ENCODE results near the gene ZNF32. TPM values are rescaled to one million over a fixed set of nuclear protein-coding genes. Genes with fewer than 3 reads are reported as not detected.

ZNF32 gene
- total and polyA plus RNA-seq, 2 donors (not counting 1 experiment from before 2014, with no cell fraction given), result 29.0 to 29.6 TPM

GRCh38 chr10:43628956-43629355 lies 19.7 kb downstream of the ZNF32 start:
- Histone ChIP-seq H3K36me3 (replicated peaks in 1 of 2; ENCODE audit: control extremely low read depth in 1 of 2, control insufficient read depth in 1 of 2, extremely low read depth in 1 of 2, insufficient read depth in 2 of 2, low read length in 1 of 2) (no peaks in the 10 kb centered on the region), H3K4me2 (replicated peaks; ENCODE audit: low read depth, low read length, poor library complexity, severe bottlenecking) (no peak overlapping the region), H3K4me3 (ENCODE audit: control extremely low read depth in 1 of 5, extremely low read depth in 1 of 5, insufficient read depth in 1 of 5, low read depth in 2 of 5, low read length in 4 of 5) (no peak overlapping the region), H3K9me3 (ENCODE audit: control extremely low read depth in 1 of 3, control insufficient read depth in 2 of 3, insufficient read depth in 1 of 3, low read length in 2 of 3) (no peaks in the 10 kb centered on the region), H3K79me2 (ENCODE audit: control insufficient read depth, insufficient read depth, low read length) (no peaks in the 10 kb centered on the region), H2AFZ (ENCODE audit: insufficient read depth, low read depth, low read length, poor library complexity, severe bottlenecking) (no peak overlapping the region), H3K4me1 (ENCODE audit: control insufficient read depth in 2 of 2, insufficient read depth in 2 of 2, low read length in 2 of 2) (no peaks in the 10 kb centered on the region), H3K27ac (ENCODE audit: low read length in 2 of 2) (no peak overlapping the region), H3K27me3 (replicated peaks in 1 of 4; ENCODE audit: control extremely low read depth in 1 of 4, control insufficient read depth in 3 of 4, insufficient read depth in 4 of 4, low read length in 3 of 4) (no peaks in the 10 kb centered on the region), H3K9ac (ENCODE audit: low read length) (no peak overlapping the region), H4K20me1 (ENCODE audit: control insufficient read depth, insufficient read depth, low read length, poor library complexity, severe bottlenecking) (no peaks in the 10 kb centered on the region)
- ChIA-PET POLR2A (no interaction called here), CTCF (no interaction called here)
- H3K4me1 Mint-ChIP-seq, result no peaks in the 10 kb centered on the region
- DNase-seq (no peak), ATAC-seq (ENCODE audit: low read depth) (no peak)
- TF ChIP-seq CTCF (IDR thresholded peaks at IDR 0.05) (no peak), EZH2 (IDR thresholded peaks at IDR 0.05; ENCODE audit: borderline replicate concordance, insufficient read depth, low read depth, low read length, poor library complexity, severe bottlenecking) (no peak)
- H3K27ac Mint-ChIP-seq, result no peak overlapping the region
- H3K27me3 Mint-ChIP-seq, result no peaks in the 10 kb centered on the region
- intact Hi-C loops (cut with micrococcal nuclease), result no loop called here
- H3K9me3 Mint-ChIP-seq (ENCODE audit: insufficient read depth), result peaks cover 7% of the 10 kb centered on the region
- no peak overlapping the region for H3K4me3 Mint-ChIP-seq
- WGBS (ENCODE audit: insufficient coverage), result 50% methylated on average over 1 of the region's 4 CpGs

- WGBS (ENCODE audit: insufficient coverage), result 50% methylated on average over 1 of the region's 1 CpG
- Histone ChIP-seq H4K20me1 (ENCODE audit: control insufficient read depth, insufficient read depth, low read length, poor library complexity, severe bottlenecking) (no peaks in the 10 kb centered on the region), H2AFZ (ENCODE audit: insufficient read depth, low read depth, low read length, poor library complexity, severe bottlenecking) (no peak overlapping the region), H3K9ac (ENCODE audit: low read length) (no peak overlapping the region), H3K4me3 (ENCODE audit: control extremely low read depth in 1 of 5, extremely low read depth in 1 of 5, insufficient read depth in 1 of 5, low read depth in 2 of 5, low read length in 4 of 5) (no peak overlapping the region), H3K27ac (ENCODE audit: low read length in 2 of 2) (no peak overlapping the region), H3K9me3 (ENCODE audit: control extremely low read depth in 1 of 3, control insufficient read depth in 2 of 3, insufficient read depth in 1 of 3, low read length in 2 of 3) (no peaks in the 10 kb centered on the region), H3K36me3 (replicated peaks in 1 of 2; ENCODE audit: control extremely low read depth in 1 of 2, control insufficient read depth in 1 of 2, extremely low read depth in 1 of 2, insufficient read depth in 2 of 2, low read length in 1 of 2) (no peaks in the 10 kb centered on the region), H3K4me2 (replicated peaks; ENCODE audit: low read depth, low read length, poor library complexity, severe bottlenecking) (no peak overlapping the region), H3K27me3 (replicated peaks in 1 of 4; ENCODE audit: control extremely low read depth in 1 of 4, control insufficient read depth in 3 of 4, insufficient read depth in 4 of 4, low read length in 3 of 4) (no peaks in the 10 kb centered on the region), H3K79me2 (ENCODE audit: control insufficient read depth, insufficient read depth, low read length) (no peaks in the 10 kb centered on the region), H3K4me1 (ENCODE audit: control insufficient read depth in 2 of 2, insufficient read depth in 2 of 2, low read length in 2 of 2) (no peaks in the 10 kb centered on the region)
- ChIA-PET CTCF (no interaction called here), POLR2A (no interaction called here)
- no peak for DNase-seq
- ATAC-seq (ENCODE audit: low read depth), result no peak
- no peaks in the 10 kb centered on the region for H3K27me3 Mint-ChIP-seq
- H3K9me3 Mint-ChIP-seq (ENCODE audit: insufficient read depth), result peaks cover 10% of the 10 kb centered on the region
- no peak overlapping the region for H3K27ac Mint-ChIP-seq
- peaks cover 3% of the 10 kb centered on the region for H3K4me1 Mint-ChIP-seq
- no peak overlapping the region for H3K4me3 Mint-ChIP-seq
- intact Hi-C loops (cut with micrococcal nuclease), result no loop called here
- TF ChIP-seq CTCF (IDR thresholded peaks at IDR 0.05), result no peak
Observed at GRCh38 chr10:43627942-43628341, 20.7 kb downstream of the ZNF32 start.

All from B cell (primary cell).